ELF-1 (cell line): ENCODE results near the gene HPN.

Source experiments
- DNase-seq: peaks from one replicate; pipeline ENCODE4 v3.0.0-alpha.2; 2016; ENCODE audit warnings: low read depth, low spot score

The HPN gene

GRCh38 chr19:35061583-35062373 is 20.3 kb downstream of the HPN start:
- DNase-seq: no peak

- no peak for DNase-seq
Observed at GRCh38 chr19:35062942-35063341, 21.4 kb downstream of the HPN start.

GRCh38 chr19:35063940-35064818 is 22.7 kb downstream of the HPN start:
- no peak for DNase-seq

GRCh38 chr19:35065574-35065973 is 24.1 kb downstream of the HPN start:
- no peak for DNase-seq

GRCh38 chr19:35066121-35066520 is 24.6 kb downstream of the HPN start:
- DNase-seq: no peak

- DNase-seq: peak; percentile 94
Observed at GRCh38 chr19:35066691-35067563, 25.4 kb downstream of the HPN start.

- DNase-seq: no peak
Observed at GRCh38 chr19:35068941-35069634, 27.6 kb downstream of the HPN start.

- DNase-seq: no peak
Observed at GRCh38 chr19:35069696-35070095, 28.2 kb downstream of the HPN start.

GRCh38 chr19:35070471-35070870 is 28.9 kb downstream of the HPN start:
- DNase-seq: no peak

GRCh38 chr19:35073516-35073915 is 32.0 kb downstream of the HPN start:
- DNase-seq: no peak

GRCh38 chr19:35073941-35074340 is 32.4 kb downstream of the HPN start:
- DNase-seq: no peak

- DNase-seq: no peak
Observed at GRCh38 chr19:35074426-35075201, 33.1 kb downstream of the HPN start.

- no peak for DNase-seq
Observed at GRCh38 chr19:35075202-35076025, 33.9 kb downstream of the HPN start.

GRCh38 chr19:35076026-35076370 is 34.5 kb downstream of the HPN start:
- no peak for DNase-seq

- DNase-seq: no peak
Observed at GRCh38 chr19:35076657-35077056, 35.1 kb downstream of the HPN start.

- no peak for DNase-seq
Observed at GRCh38 chr19:35077411-35078223, 36.1 kb downstream of the HPN start.

GRCh38 chr19:35079826-35080225 is 38.3 kb downstream of the HPN start:
- no peak for DNase-seq

- no peak for DNase-seq
Observed at GRCh38 chr19:35080613-35081170, 39.2 kb downstream of the HPN start.
